Neural progenitor cell (in vitro differentiated cells): ENCODE data around the gene GGT6.

Source experiments
- CTCF ChIP-seq: fragments of 200-600 bp; sonication (generic); IDR thresholded peaks from 2 replicates; pipeline ENCODE4 v1.5.1; 2017; ENCODE audit warnings: antibody characterized with exemption, mild to moderate bottlenecking
- EZH2 ChIP-seq: fragments of 200-600 bp; sonication (generic); IDR thresholded peaks from 2 replicates; pipeline ENCODE4 v1.6.1; 2017; ENCODE audit warnings: antibody characterized with exemption, mild to moderate bottlenecking, moderate library complexity

DNA sequence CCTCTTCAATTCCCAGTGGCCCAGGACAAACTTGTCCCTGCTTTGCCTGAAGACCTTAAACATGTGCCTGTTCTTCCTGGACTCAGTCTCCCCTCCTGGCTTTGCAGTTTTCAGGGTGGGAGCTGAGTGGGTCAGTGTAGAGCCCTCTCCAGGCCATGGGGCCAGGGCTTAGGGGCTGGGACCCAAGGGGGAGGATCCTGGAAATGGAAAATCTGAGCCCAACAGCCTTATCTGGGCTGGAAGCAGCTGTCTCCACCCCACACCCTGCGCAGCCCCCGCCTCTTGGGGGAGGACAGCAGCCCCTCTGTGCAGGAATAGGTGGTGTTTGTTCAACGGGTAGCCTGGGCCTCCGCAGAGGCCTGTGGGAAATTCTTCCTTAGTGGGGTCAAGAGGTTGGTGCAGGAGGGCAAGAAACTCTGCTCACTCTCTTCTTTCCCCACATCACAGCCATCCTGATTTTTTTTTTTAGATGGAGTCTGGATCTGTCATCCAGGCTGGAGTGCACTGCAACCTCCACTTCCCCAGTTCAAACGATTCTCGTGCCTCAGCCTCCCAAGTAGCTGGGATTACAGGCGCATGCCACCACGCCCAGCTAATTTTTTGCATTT lies 17.1 kb upstream of the GGT6 start:
- TF ChIP-seq CTCF (no peak), EZH2 (no peak)
